GM12891 (cell line): Measurements from ENCODE around the gene TANC1.

Experiments used
- DNase-seq: peaks from one replicate; pipeline ENCODE4 v3.0.0; 2011; ENCODE audit warnings: low spot score; ENCODE audit not compliant: insufficient read length
- FAIRE-seq: peaks from 2 replicates; lab custom pipeline; 2011; peaks lifted over from hg19 to GRCh38; lab: Jason Lieb, UNC
- PAX5 ChIP-seq: IDR thresholded peaks from 2 replicates; pipeline ENCODE4 v1.6.1; 2011; ENCODE audit warnings: low read length, moderate library complexity, mild to moderate bottlenecking; ENCODE audit not compliant: insufficient read depth, severe bottlenecking
- POLR2A ChIP-seq: IDR thresholded peaks from 2 replicates; pipeline ENCODE4 v1.6.1; 2011; ENCODE audit warnings: low read depth, low read length, control low read depth
- POLR2AphosphoS5 ChIP-seq: IDR thresholded peaks from 2 replicates; pipeline ENCODE4 v1.6.1; 2011; ENCODE audit warnings: low read depth, low read length, control low read depth
- POU2F2 ChIP-seq: IDR thresholded peaks from 2 replicates; pipeline ENCODE4 v1.6.1; 2011; ENCODE audit warnings: low read depth, mild to moderate bottlenecking, control low read depth, low read length, moderate library complexity
- SPI1 ChIP-seq: IDR thresholded peaks from 2 replicates; pipeline ENCODE4 v1.6.1; 2011; ENCODE audit warnings: low read depth, low read length, control low read depth
- TAF1 ChIP-seq: IDR thresholded peaks from 2 replicates; pipeline ENCODE4 v1.6.1; 2011; ENCODE audit warnings: low read depth, low read length, control low read depth

TANC1 gene

DNA sequence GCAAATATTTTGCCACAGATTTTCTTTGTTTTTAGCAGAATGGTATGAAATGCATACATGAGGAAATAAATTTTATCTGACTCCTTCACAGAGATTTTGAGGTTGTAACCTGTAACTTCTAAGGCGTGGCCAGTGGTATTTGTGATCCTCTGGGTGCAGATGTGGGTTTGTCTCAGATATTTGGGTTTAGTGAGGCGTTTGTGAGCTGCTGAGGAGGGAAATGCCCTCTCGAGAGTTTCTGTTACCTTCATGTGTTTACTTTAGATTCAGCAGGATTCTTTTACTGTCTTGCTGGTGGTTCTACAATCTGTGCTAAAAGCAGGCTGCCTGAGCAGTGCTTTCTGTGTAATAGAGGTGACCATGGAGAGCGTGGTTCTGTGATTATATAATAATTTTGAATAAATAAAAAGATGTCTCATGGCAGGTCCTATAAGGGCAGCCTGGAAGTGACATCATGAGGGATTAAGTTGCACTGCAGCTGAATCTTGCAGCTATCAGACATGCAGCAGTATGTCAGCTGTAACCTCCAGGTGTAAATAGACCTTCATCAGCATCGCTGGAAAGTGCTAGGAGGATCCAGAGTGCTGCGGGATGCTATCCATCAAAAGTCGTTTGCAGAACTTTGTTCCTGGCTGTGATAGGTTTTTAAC lies 34.1 kb downstream of the TANC1 start:
- DNase-seq (no peak), FAIRE-seq (no peak)
- TF ChIP-seq POLR2A = no peak

GRCh38 chr2:159003555-159003954 lies 35.1 kb downstream of the TANC1 start:
- FAIRE-seq (no peak), DNase-seq (no peak)
- no peak for TF ChIP-seq SPI1
- no peak for TF ChIP-seq POU2F2
- TF ChIP-seq POLR2A = no peak
- no peak for TF ChIP-seq PAX5
- no peak for TF ChIP-seq TAF1
- TF ChIP-seq POLR2AphosphoS5 = no peak

DNA sequence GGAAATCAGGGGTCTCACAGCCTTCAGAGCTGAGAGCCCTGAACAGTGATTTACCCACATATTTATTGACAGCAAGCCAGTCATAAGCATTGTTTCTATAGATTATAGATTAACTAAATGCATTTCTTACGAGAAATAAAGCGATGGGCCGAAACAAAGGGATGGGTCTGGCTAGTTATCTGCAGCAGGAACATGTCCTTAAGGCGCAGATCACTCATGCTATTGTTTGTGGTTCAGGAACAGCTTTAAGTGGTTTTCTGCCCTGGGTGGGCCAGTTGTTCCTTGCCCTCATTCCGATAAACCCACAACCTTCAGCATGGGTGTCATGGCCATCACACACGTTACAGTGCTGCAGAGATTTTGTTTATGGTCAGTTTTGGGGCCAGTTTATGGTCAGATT lies 36.4 kb downstream of the TANC1 start:
- no peak for FAIRE-seq
- no peak for DNase-seq
- TF ChIP-seq SPI1 (no peak), PAX5 (no peak), POLR2A (no peak), TAF1 (no peak), POLR2AphosphoS5 (no peak), POU2F2 (no peak)

DNA sequence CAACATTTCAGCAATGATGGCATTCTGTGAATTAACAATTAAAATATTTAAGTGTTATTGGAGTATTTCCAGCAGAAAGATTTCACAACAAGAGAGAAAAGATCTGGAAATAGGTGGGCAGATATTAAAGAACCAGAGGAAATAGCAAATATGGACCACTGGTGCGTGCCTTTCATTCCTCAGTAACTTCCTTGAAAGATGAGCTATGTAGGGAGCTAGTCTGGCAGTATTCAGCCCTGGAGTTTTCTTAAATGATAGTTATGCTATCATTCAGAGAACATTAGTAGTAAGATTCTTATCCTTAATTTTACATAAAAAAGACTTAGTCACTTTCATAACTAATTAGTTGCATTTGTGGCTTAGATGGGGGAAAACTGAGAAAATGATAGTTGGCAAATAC lies 41.5 kb downstream of the TANC1 start:
- no peak for TF ChIP-seq POLR2A
- TF ChIP-seq SPI1 = no peak
- TF ChIP-seq PAX5 = no peak
- no peak for TF ChIP-seq TAF1
- TF ChIP-seq POLR2AphosphoS5 = no peak
- no peak for TF ChIP-seq POU2F2
- no peak for FAIRE-seq
- DNase-seq = no peak

- TF ChIP-seq POLR2A (no peak), SPI1 (no peak), POU2F2 (no peak), POLR2AphosphoS5 (no peak), TAF1 (no peak), PAX5 (no peak)
- no peak for FAIRE-seq
- DNase-seq = no peak
These were observed 41.9 kb downstream of the TANC1 start for GRCh38 chr2:159010340-159010739.

- DNase-seq = no peak
- FAIRE-seq = no peak
- TF ChIP-seq POLR2A (no peak), POU2F2 (no peak), SPI1 (no peak), POLR2AphosphoS5 (no peak), PAX5 (no peak), TAF1 (no peak)
These were observed 42.5 kb downstream of the TANC1 start for GRCh38 chr2:159010963-159011362.

GRCh38 chr2:159012142-159012541 lies 43.7 kb downstream of the TANC1 start:
- DNase-seq = no peak
- FAIRE-seq = no peak
- TF ChIP-seq PAX5 (no peak), POLR2AphosphoS5 (no peak), POLR2A (no peak)

DNA sequence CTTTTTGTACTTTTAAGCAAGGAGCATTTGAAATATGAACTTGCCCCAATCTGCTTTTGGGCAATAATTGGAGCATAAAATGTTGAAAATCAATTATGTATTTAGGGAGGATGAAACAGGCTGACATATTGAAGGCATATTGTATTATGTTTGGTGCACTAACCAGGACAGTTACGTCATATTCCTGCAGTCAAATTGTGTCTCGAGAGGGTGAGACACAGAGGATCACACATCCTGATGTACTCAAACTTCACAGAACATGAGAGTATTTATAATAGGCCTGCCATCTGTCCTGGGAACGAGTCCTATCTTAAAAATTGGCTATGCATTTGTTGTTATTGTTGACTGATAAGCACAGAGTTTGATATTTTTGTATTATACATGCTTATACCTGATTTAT lies 44.7 kb downstream of the TANC1 start:
- TF ChIP-seq POU2F2 (no peak), SPI1 (no peak)
- FAIRE-seq = no peak
- no peak for DNase-seq

DNA sequence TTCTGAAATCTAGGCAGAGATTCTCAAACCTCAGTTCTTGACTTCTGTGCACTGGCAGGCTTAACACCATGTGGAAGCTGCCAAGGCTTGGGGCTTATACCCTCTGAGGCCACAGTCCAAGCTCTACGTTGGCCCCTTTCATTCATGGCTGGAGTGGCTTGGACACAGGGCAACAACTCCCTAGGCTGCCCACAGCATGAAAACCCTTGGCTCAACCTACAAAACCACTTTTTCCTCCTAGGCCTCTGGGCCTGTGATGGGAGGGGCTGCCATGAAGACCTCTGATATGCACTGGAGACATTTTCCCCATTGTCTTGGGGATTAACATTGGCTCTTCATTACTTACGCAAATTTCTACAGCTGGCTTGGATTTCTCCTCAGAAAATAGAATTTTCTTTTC lies 46.7 kb downstream of the TANC1 start:
- FAIRE-seq (no peak), DNase-seq (no peak)
- TF ChIP-seq TAF1 (no peak), POU2F2 (no peak), PAX5 (no peak), POLR2AphosphoS5 (no peak), SPI1 (no peak), POLR2A (no peak)

- no peak for TF ChIP-seq SPI1
- no peak for TF ChIP-seq PAX5
- no peak for TF ChIP-seq POLR2A
- TF ChIP-seq POU2F2 = no peak
- TF ChIP-seq POLR2AphosphoS5 = no peak
- no peak for TF ChIP-seq TAF1
- FAIRE-seq = no peak
- DNase-seq = no peak
These were observed 47.4 kb downstream of the TANC1 start for GRCh38 chr2:159015823-159016222.

DNA sequence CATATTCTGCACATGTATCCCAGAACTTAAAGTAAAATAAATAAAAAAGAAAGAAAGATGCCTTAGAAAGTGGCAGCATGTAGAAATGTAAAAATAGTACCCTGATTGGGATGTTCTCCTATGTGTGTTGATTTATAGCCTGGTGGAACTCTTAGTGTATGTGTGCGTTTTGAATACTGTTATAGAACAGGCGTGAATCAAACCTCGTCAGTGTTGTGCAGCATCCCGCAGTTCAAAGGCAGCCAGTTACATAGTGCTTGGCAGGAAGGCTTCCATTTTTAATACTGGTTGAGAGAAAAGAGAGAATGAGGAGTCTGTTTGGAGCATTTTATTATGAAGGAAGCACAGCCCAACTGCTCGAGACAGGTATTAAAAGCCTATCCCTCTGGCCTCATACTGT lies 49.4 kb downstream of the TANC1 start:
- no peak for FAIRE-seq
- DNase-seq = no peak
- TF ChIP-seq SPI1 (no peak), TAF1 (no peak), POU2F2 (no peak), PAX5 (no peak), POLR2A (no peak), POLR2AphosphoS5 (no peak)
